ENCODE measurements around the gene TM7SF2. TPM values are rescaled to one million over a fixed set of nuclear protein-coding genes. Genes with fewer than 3 reads are reported as not detected.

TM7SF2 gene
- total and polyA plus RNA-seq, 2 of the 13 experiments (the other 11 are each of a cell fraction or from before 2014, with no cell fraction given), result 56.0 to 66.9 TPM

- peak; percentile 95 for TF ChIP-seq YEATS2 (CRISPR knock-in tag; IDR thresholded peaks at IDR 0.05; ENCODE audit: borderline replicate concordance)
- TF ChIP-seq CREB1 (IDR thresholded peaks at IDR 0.05), result peak; percentile 89
- peak; percentile 95 for TF ChIP-seq CREB1 (CRISPR knock-in tag; IDR thresholded peaks at IDR 0.05)
- no peak for TF ChIP-seq ZNF546 (CRISPR knock-in tag; conservative IDR thresholded peaks at IDR 0.05)
- TF ChIP-seq, protein P1, sequence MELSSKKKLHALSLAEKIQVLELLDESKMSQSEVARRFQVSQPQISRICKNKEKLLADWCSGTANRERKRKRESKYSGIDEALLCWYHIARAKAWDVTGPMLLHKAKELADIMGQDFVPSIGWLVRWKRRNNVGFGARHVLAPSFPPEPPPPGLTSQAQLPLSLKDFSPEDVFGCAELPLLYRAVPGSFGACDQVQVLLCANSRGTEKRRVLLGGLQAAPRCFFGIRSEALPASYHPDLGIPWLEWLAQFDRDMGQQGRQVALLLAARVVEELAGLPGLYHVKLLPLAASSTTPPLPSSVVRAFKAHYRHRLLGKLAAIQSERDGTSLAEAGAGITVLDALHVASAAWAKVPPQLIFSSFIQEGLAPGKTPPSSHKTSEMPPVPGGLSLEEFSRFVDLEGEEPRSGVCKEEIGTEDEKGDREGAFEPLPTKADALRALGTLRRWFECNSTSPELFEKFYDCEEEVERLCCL (CRISPR knock-in tag; IDR thresholded peaks at IDR 0.05; ENCODE audit: borderline replicate concordance), result no peak
- peak; percentile 26; the same call in 1 of the 2 replicates for TF ChIP-seq HOXA5 (CRISPR knock-in tag; IDR thresholded peaks at IDR 0.05)
- TF ChIP-seq ZNF644 (CRISPR knock-in tag; IDR thresholded peaks at IDR 0.05; ENCODE audit: low read depth), result no peak
- TF ChIP-seq, protein P2, sequence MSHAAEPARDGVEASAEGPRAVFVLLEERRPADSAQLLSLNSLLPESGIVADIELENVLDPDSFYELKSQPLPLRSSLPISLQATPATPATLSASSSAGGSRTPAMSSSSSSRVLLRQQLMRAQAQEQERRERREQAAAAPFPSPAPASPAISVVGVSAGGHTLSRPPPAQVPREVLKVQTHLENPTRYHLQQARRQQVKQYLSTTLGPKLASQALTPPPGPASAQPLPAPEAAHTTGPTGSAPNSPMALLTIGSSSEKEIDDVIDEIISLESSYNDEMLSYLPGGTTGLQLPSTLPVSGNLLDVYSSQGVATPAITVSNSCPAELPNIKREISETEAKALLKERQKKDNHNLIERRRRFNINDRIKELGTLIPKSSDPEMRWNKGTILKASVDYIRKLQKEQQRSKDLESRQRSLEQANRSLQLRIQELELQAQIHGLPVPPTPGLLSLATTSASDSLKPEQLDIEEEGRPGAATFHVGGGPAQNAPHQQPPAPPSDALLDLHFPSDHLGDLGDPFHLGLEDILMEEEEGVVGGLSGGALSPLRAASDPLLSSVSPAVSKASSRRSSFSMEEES (CRISPR knock-in tag; IDR thresholded peaks at IDR 0.05), result peak; percentile 12; the same call in 1 of the 2 replicates
- no peak for TF ChIP-seq ZMYM3 (CRISPR knock-in tag; IDR thresholded peaks at IDR 0.05)
- TF ChIP-seq, protein P3, sequence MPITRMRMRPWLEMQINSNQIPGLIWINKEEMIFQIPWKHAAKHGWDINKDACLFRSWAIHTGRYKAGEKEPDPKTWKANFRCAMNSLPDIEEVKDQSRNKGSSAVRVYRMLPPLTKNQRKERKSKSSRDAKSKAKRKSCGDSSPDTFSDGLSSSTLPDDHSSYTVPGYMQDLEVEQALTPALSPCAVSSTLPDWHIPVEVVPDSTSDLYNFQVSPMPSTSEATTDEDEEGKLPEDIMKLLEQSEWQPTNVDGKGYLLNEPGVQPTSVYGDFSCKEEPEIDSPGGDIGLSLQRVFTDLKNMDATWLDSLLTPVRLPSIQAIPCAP (CRISPR knock-in tag; IDR thresholded peaks at IDR 0.05; ENCODE audit: low read depth), result no peak
- peak; percentile 97 for TF ChIP-seq ZNF558 (CRISPR knock-in tag; IDR thresholded peaks at IDR 0.05; ENCODE audit: borderline replicate concordance)
- TF ChIP-seq ISX (CRISPR knock-in tag; conservative IDR thresholded peaks at IDR 0.05), result no peak
- 0 out of 2 replicates have a peak, but pooled peaks have one; percentile 45 for TF ChIP-seq ZNF552 (CRISPR knock-in tag; IDR thresholded peaks at IDR 0.05; ENCODE audit: borderline replicate concordance)
- TF ChIP-seq, protein P4, sequence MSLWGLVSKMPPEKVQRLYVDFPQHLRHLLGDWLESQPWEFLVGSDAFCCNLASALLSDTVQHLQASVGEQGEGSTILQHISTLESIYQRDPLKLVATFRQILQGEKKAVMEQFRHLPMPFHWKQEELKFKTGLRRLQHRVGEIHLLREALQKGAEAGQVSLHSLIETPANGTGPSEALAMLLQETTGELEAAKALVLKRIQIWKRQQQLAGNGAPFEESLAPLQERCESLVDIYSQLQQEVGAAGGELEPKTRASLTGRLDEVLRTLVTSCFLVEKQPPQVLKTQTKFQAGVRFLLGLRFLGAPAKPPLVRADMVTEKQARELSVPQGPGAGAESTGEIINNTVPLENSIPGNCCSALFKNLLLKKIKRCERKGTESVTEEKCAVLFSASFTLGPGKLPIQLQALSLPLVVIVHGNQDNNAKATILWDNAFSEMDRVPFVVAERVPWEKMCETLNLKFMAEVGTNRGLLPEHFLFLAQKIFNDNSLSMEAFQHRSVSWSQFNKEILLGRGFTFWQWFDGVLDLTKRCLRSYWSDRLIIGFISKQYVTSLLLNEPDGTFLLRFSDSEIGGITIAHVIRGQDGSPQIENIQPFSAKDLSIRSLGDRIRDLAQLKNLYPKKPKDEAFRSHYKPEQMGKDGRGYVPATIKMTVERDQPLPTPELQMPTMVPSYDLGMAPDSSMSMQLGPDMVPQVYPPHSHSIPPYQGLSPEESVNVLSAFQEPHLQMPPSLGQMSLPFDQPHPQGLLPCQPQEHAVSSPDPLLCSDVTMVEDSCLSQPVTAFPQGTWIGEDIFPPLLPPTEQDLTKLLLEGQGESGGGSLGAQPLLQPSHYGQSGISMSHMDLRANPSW (CRISPR knock-in tag; IDR thresholded peaks at IDR 0.05; ENCODE audit: borderline replicate concordance), result no peak
- no peak for TF ChIP-seq ZNF44 (CRISPR knock-in tag; IDR thresholded peaks at IDR 0.05)
- TF ChIP-seq NCOA2 (CRISPR knock-in tag; IDR thresholded peaks at IDR 0.05), result peak; percentile 47
- TF ChIP-seq ZBTB3 (CRISPR knock-in tag; IDR thresholded peaks at IDR 0.05; ENCODE audit: borderline replicate concordance, low read depth), result no peak
- TF ChIP-seq BATF2 (CRISPR knock-in tag; IDR thresholded peaks at IDR 0.05), result no peak
- 0 out of 2 replicates have a peak, but pooled peaks have one; percentile 63 for TF ChIP-seq MTA1 (CRISPR knock-in tag; IDR thresholded peaks at IDR 0.05; ENCODE audit: borderline replicate concordance)
- peak; percentile 30; the same call in 1 of the 2 replicates for TF ChIP-seq FOXA3 (CRISPR knock-in tag; IDR thresholded peaks at IDR 0.05)
These were observed 5.8 kb downstream of the TM7SF2 start, which contains the start of gene ZNHIT2 (continued) for GRCh38 chr11:65117206-65118096.

Measured in HepG2 (cell line).